ENCODE results near the gene TPK1. TPM values are rescaled to one million over a fixed set of nuclear protein-coding genes. Genes with fewer than 3 reads are reported as not detected.
"Not testable (repeated sequence)": the region's sequence is repeated elsewhere in the genome, so short reads cannot be mapped to it uniquely, and the experiment has no call there.

TPK1 gene
- total and polyA plus RNA-seq, 12 donors, result 2.9 to 10.8 (median 6.4) TPM

DNA sequence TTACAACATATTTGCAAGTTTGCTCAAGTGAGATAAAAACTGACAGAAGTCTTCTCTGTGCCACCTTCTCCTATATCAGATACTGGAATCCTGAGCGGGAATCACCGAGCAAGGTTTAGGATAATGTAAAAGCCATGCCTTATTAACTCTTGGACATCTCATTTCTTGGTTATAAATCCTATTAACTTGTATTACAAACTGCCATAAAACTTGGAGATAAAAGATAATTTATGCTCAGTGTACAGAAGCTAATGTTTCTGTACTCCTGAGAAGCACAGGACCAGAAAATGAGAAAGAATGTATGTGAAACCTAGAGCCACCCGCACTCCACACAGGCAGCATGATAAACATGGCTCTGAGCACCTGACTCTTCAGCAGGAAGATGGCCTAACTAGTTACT is 251.1 kb downstream of the TPK1 start:
- intact Hi-C loops (cut with DNase I), result no loop called here
- DNase-seq, result no peak
- H3K27me3 ChIP-seq, result no peaks in the 10 kb centered on the region
- no peaks in the 10 kb centered on the region for H3K36me3 ChIP-seq
- H3K4me1 ChIP-seq, result peaks cover 0 to 9% (median 0%) of the 10 kb centered on the region in 9 donors
- 93 to 94% methylated on average over 3 of the region's 3 CpGs for WGBS, 2 donors
- no peak overlapping the region for H3K4me3 ChIP-seq
- no peaks in the 10 kb centered on the region for H3K9me3 ChIP-seq
- TF ChIP-seq CTCF (IDR thresholded peaks at IDR 0.05), result no peak
- no peak overlapping the region for H3K27ac ChIP-seq
- no peak for ATAC-seq

DNA sequence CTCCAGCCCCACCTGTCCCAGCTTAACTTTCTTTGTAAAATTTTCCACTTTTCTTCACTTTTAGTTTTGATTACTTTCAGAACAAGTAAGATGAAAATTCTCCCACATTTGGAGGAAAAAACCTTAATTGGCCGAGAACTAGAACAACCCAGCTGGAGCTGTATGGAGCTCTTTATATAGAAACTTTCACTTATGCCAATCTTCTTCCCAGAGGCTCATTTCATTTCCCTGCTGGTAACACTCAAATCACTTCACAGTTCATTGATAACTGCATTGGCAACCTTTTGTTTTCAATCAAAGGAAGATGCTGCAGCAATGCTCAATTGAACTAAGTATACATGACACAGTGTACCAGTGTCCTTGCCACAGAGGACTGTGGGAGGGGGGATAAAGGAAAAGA is 256.2 kb downstream of the TPK1 start:
- no peak for TF ChIP-seq CTCF (IDR thresholded peaks at IDR 0.05)
- no peak for ATAC-seq

GRCh38 chr7:144575456-144575855 is 260.4 kb downstream of the TPK1 start:
- intact Hi-C loops (cut with DNase I), result no loop called here
- no peak for DNase-seq
- peaks cover 0 to 7% (median 0%) of the 10 kb centered on the region in 11 donors for H3K9me3 ChIP-seq
- TF ChIP-seq CTCF (IDR thresholded peaks at IDR 0.05), result no peak
- 90 to 93% methylated on average over 3 of the region's 3 CpGs for WGBS, 2 donors
- H3K27ac ChIP-seq, result no peak overlapping the region
- no peak overlapping the region for H3K4me3 ChIP-seq
- no peaks in the 10 kb centered on the region for H3K27me3 ChIP-seq
- no peaks in the 10 kb centered on the region for H3K36me3 ChIP-seq
- ATAC-seq, result no peak
- no peaks in the 10 kb centered on the region for H3K4me1 ChIP-seq

More for the DNA sequence above, 256.2 kb downstream of the TPK1 start:
- DNase-seq, result no peak
- H3K4me3 ChIP-seq, result no peak overlapping the region
- 88 to 94% methylated on average over 1 of the region's 1 CpG for WGBS, 2 donors
- H3K4me1 ChIP-seq, result no peaks in the 10 kb centered on the region
- H3K36me3 ChIP-seq, result no peaks in the 10 kb centered on the region
- H3K27me3 ChIP-seq, result no peaks in the 10 kb centered on the region
- intact Hi-C loops (cut with DNase I), result no loop called here
- H3K27ac ChIP-seq, result no peak overlapping the region
- H3K9me3 ChIP-seq, result peaks cover 0 to 4% (median 0%) of the 10 kb centered on the region in 11 donors

DNA sequence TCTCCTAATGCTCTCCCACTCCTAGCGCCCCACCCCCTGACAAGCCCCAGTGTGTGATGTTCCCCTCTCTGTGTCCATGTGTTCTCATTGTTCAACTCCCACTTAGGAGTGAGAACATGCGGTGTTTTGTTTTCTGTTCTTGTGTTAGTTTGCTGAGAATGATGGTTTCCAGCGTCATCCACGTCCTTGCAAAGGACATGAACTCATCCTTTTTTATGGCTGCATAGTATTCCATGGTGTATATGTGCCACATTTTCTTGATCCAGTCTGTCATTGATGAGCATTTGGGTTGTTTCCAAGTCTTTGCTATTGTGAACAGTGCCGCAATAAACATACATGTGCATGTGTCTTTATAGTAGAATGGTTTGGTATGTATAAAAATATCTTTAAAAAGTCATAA is 261.1 kb downstream of the TPK1 start:
- ATAC-seq; H3K4me1 ChIP-seq; H3K4me3 ChIP-seq; intact Hi-C loops (cut with DNase I); DNase-seq; H3K9me3 ChIP-seq; H3K27ac ChIP-seq; H3K36me3 ChIP-seq; H3K27me3 ChIP-seq: not testable (repeated sequence)
- WGBS, 2 donors, result 85 to 94% methylated on average over 5 of the region's 5 CpGs

- WGBS, 2 donors, result 84 to 89% methylated on average over 3 of the region's 3 CpGs
- no peak overlapping the region for H3K27ac ChIP-seq
- H3K27me3 ChIP-seq, result no peaks in the 10 kb centered on the region
- H3K4me1 ChIP-seq, result no peaks in the 10 kb centered on the region
- intact Hi-C loops (cut with DNase I), result no loop called here
- no peaks in the 10 kb centered on the region for H3K36me3 ChIP-seq
- H3K4me3 ChIP-seq, result no peak overlapping the region
- H3K9me3 ChIP-seq, result peaks cover 0 to under 1% (median 0%) of the 10 kb centered on the region in 11 donors
- TF ChIP-seq CTCF (IDR thresholded peaks at IDR 0.05), result no peak
- DNase-seq (no peak), ATAC-seq (no peak)
Measured at GRCh38 chr7:144568233-144568632, 267.6 kb downstream of the TPK1 start.

Measured in heart right ventricle (tissue), 16 donors.